Measurements from ENCODE around the gene SLCO3A1. TPM values are rescaled to one million over a fixed set of nuclear protein-coding genes. Genes with fewer than 3 reads are reported as not detected.
"Not testable (repeated sequence)": the region's sequence is repeated elsewhere in the genome, so short reads cannot be mapped to it uniquely, and the experiment has no call there.

SLCO3A1 gene
- total RNA-seq, 2 experiments from 2014 or later, result 29.5 to 30.4 TPM

GRCh38 chr15:91961357-91961756, 107.8 kb downstream of the SLCO3A1 start:
- ChIA-PET CTCF (no interaction called here), POLR2A (no interaction called here)
- Histone ChIP-seq H3K9me3 (ENCODE audit: control insufficient read depth in 1 of 2, insufficient read depth in 1 of 2, low read length in 2 of 2) (no peaks in the 10 kb centered on the region), H3K27ac (ENCODE audit: low read depth in 1 of 2, low read length in 2 of 2) (no peak overlapping the region), H3K27me3 (ENCODE audit: control insufficient read depth in 1 of 2, insufficient read depth in 2 of 2, low read length in 2 of 2) (no peaks in the 10 kb centered on the region), H3K4me3 (ENCODE audit: low read length) (no peak overlapping the region), H3K36me3 (ENCODE audit: insufficient read depth, low read length) (no peaks in the 10 kb centered on the region), H3K4me1 (ENCODE audit: insufficient read depth, low read length) (peaks cover 6% of the 10 kb centered on the region)
- no peaks in the 10 kb centered on the region for H3K27me3 Mint-ChIP-seq
- H3K36me3 Mint-ChIP-seq (ENCODE audit: low read depth), result no peaks in the 10 kb centered on the region
- no peak for TF ChIP-seq CTCF (IDR thresholded peaks at IDR 0.05)
- H3K4me1 Mint-ChIP-seq (ENCODE audit: low read depth), result peaks cover 23% of the 10 kb centered on the region
- intact Hi-C loops (cut with DNase I, micrococcal nuclease), result no loop called here
- DNase-seq (no peak), ATAC-seq (ENCODE audit: poor library complexity) (no peak)
- no peak overlapping the region for H3K27ac Mint-ChIP-seq
- no peaks in the 10 kb centered on the region for H3K9me3 Mint-ChIP-seq
- H3K4me3 Mint-ChIP-seq, result no peak overlapping the region

- intact Hi-C loops (cut with DNase I, micrococcal nuclease); H3K4me3 Mint-ChIP-seq; H3K9me3 Mint-ChIP-seq; H3K4me3 ChIP-seq (ENCODE audit: low read length); H3K9me3 ChIP-seq (ENCODE audit: control insufficient read depth in 1 of 2, insufficient read depth in 1 of 2, low read length in 2 of 2); H3K27ac ChIP-seq (ENCODE audit: low read depth in 1 of 2, low read length in 2 of 2); H3K4me1 ChIP-seq (ENCODE audit: insufficient read depth, low read length); H3K36me3 ChIP-seq (ENCODE audit: insufficient read depth, low read length); H3K36me3 Mint-ChIP-seq (ENCODE audit: low read depth); POLR2A ChIA-PET; CTCF ChIA-PET; H3K27me3 Mint-ChIP-seq; H3K27me3 ChIP-seq (ENCODE audit: control insufficient read depth in 1 of 2, insufficient read depth in 2 of 2, low read length in 2 of 2); DNase-seq; ATAC-seq (ENCODE audit: poor library complexity); H3K27ac Mint-ChIP-seq: not testable (repeated sequence)
- peaks cover 33% of the 10 kb centered on the region for H3K4me1 Mint-ChIP-seq (ENCODE audit: low read depth)
These were observed 110.2 kb downstream of the SLCO3A1 start for GRCh38 chr15:91963747-91964146.

- Histone ChIP-seq H3K4me3 (ENCODE audit: low read length) (no peak overlapping the region), H3K4me1 (ENCODE audit: insufficient read depth, low read length) (peaks cover 13% of the 10 kb centered on the region), H3K36me3 (ENCODE audit: insufficient read depth, low read length) (no peaks in the 10 kb centered on the region), H3K27me3 (ENCODE audit: control insufficient read depth in 1 of 2, insufficient read depth in 2 of 2, low read length in 2 of 2) (no peaks in the 10 kb centered on the region), H3K9me3 (ENCODE audit: control insufficient read depth in 1 of 2, insufficient read depth in 1 of 2, low read length in 2 of 2) (no peaks in the 10 kb centered on the region), H3K27ac (ENCODE audit: low read depth in 1 of 2, low read length in 2 of 2) (no peak overlapping the region)
- Mint-ChIP-seq H3K36me3 (ENCODE audit: low read depth) (no peaks in the 10 kb centered on the region), H3K4me1 (ENCODE audit: low read depth) (peaks cover 38% of the 10 kb centered on the region), H3K27ac (no peak overlapping the region), H3K9me3 (no peaks in the 10 kb centered on the region), H3K27me3 (no peaks in the 10 kb centered on the region), H3K4me3 (no peak overlapping the region)
- DNase-seq (no peak), ATAC-seq (ENCODE audit: poor library complexity) (no peak)
- intact Hi-C loops (cut with DNase I, micrococcal nuclease), result no loop called here
- CTCF ChIA-PET, result no interaction called here
- no peak for TF ChIP-seq CTCF (IDR thresholded peaks at IDR 0.05)
- POLR2A ChIA-PET, result no interaction called here
These were observed 112.1 kb downstream of the SLCO3A1 start for GRCh38 chr15:91965501-91966193.

GRCh38 chr15:91966194-91966552, 112.7 kb downstream of the SLCO3A1 start:
- DNase-seq (no peak), ATAC-seq (ENCODE audit: poor library complexity) (no peak)
- Mint-ChIP-seq H3K27ac (no peak overlapping the region), H3K4me1 (ENCODE audit: low read depth) (peaks cover 38% of the 10 kb centered on the region), H3K9me3 (no peaks in the 10 kb centered on the region), H3K27me3 (no peaks in the 10 kb centered on the region), H3K36me3 (ENCODE audit: low read depth) (no peaks in the 10 kb centered on the region), H3K4me3 (no peak overlapping the region)
- TF ChIP-seq CTCF (IDR thresholded peaks at IDR 0.05), result no peak
- Histone ChIP-seq H3K36me3 (ENCODE audit: insufficient read depth, low read length) (no peaks in the 10 kb centered on the region), H3K27ac (ENCODE audit: low read depth in 1 of 2, low read length in 2 of 2) (no peak overlapping the region), H3K27me3 (ENCODE audit: control insufficient read depth in 1 of 2, insufficient read depth in 2 of 2, low read length in 2 of 2) (no peaks in the 10 kb centered on the region), H3K9me3 (ENCODE audit: control insufficient read depth in 1 of 2, insufficient read depth in 1 of 2, low read length in 2 of 2) (no peaks in the 10 kb centered on the region), H3K4me1 (ENCODE audit: insufficient read depth, low read length) (peaks cover 13% of the 10 kb centered on the region), H3K4me3 (ENCODE audit: low read length) (no peak overlapping the region)
- POLR2A ChIA-PET, result no interaction called here
- intact Hi-C loops (cut with DNase I, micrococcal nuclease), result no loop called here
- CTCF ChIA-PET, result no interaction called here

All from CD4-positive, alpha-beta T cell (primary cell).